ENCODE data around the gene ANKRD44.

Gene ANKRD44

GRCh38 chr2:197233473-197233872 is 77.1 kb downstream of the ANKRD44 start:
- no peak for DNase-seq (ENCODE audit: extremely low read depth, low read depth)
- no peak overlapping the region for H3K4me3 ChIP-seq (replicated peaks; ENCODE audit: low read depth, low read length)
- TF ChIP-seq, protein P1, sequence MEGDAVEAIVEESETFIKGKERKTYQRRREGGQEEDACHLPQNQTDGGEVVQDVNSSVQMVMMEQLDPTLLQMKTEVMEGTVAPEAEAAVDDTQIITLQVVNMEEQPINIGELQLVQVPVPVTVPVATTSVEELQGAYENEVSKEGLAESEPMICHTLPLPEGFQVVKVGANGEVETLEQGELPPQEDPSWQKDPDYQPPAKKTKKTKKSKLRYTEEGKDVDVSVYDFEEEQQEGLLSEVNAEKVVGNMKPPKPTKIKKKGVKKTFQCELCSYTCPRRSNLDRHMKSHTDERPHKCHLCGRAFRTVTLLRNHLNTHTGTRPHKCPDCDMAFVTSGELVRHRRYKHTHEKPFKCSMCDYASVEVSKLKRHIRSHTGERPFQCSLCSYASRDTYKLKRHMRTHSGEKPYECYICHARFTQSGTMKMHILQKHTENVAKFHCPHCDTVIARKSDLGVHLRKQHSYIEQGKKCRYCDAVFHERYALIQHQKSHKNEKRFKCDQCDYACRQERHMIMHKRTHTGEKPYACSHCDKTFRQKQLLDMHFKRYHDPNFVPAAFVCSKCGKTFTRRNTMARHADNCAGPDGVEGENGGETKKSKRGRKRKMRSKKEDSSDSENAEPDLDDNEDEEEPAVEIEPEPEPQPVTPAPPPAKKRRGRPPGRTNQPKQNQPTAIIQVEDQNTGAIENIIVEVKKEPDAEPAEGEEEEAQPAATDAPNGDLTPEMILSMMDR (IDR thresholded peaks at IDR 0.05; ENCODE audit: low read depth, low read length, missing control alignments) = no peak

- DNase-seq (ENCODE audit: extremely low read depth, low read depth) = no peak
- TF ChIP-seq, protein P1 (IDR thresholded peaks at IDR 0.05; ENCODE audit: low read depth, low read length, missing control alignments) = no peak
- no peak overlapping the region for H3K4me3 ChIP-seq (replicated peaks; ENCODE audit: low read depth, low read length)
Measured at GRCh38 chr2:197232010-197232409, 78.6 kb downstream of the ANKRD44 start.

DNA sequence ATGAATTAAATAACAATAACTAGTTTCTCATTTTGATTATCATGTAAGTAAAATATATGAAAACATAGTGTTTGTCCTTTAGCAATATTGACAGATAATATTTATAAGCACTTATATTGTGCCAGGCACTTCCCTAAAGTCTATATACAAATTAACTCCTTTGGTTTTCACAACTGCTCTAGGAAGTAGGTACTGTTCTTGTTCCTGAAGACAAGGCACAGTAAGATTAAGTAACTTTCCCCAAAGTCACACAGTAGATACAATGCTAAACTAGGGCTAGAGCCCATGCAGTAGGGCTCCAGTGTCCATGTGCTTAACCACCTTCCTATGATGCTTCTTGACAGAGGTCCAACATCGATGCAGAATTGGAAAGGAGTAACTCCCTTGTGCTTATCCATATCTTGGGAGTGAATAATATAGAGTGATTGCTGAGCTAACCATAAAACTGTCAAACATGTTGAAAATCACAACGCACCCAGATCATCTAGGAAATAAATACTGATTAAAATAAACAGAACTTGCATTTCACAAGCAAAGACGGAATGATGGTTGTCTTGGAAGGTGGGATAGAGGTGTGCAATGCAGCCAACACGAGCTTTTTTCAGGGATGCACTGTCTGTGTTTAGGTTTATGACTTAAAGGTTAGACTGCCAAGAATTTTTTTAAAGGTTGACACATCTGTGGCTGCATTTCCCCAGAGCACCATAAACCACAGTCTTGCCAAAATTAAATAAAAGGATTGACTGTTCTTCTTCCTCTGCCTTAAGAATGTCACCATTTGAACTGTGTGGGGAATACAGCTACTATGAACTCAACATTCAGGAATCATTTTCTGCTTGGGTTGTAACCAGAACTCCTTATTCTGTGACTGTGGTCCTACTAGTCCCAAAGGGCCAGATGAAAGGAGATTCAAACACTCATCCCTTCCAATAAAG is 80.8 kb downstream of the ANKRD44 start:
- no peak for DNase-seq (ENCODE audit: extremely low read depth, low read depth)
- TF ChIP-seq, protein P1 (IDR thresholded peaks at IDR 0.05; ENCODE audit: low read depth, low read length, missing control alignments) = no peak
- H3K4me3 ChIP-seq (replicated peaks; ENCODE audit: low read depth, low read length) = no peak overlapping the region

GRCh38 chr2:197223451-197223850 is 87.1 kb downstream of the ANKRD44 start:
- no peak for DNase-seq (ENCODE audit: extremely low read depth, low read depth)
- H3K4me3 ChIP-seq (replicated peaks; ENCODE audit: low read depth, low read length) = no peak overlapping the region
- TF ChIP-seq, protein P1 (IDR thresholded peaks at IDR 0.05; ENCODE audit: low read depth, low read length, missing control alignments) = no peak

DNA sequence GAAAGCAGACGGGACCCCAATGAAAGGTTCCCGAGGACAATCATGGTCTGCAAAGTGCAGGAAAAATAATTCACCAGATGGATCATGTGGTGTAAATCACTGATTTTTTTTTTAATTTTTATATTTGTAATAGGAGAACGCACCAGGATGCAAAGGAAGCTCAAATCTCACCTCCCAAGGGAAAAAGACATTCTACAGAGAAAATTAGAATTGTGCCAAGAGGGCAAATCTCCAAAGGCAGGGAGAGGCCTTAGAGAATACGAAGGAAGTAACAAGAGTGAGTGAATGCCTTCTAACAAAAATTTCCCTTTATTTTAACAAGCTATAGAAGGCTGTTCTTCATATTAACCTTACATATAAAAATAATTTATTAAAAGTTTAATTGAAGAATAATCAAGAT is 90.9 kb downstream of the ANKRD44 start:
- DNase-seq (ENCODE audit: extremely low read depth, low read depth) = no peak
- TF ChIP-seq, protein P1 (IDR thresholded peaks at IDR 0.05; ENCODE audit: low read depth, low read length, missing control alignments) = no peak
- no peak overlapping the region for H3K4me3 ChIP-seq (replicated peaks; ENCODE audit: low read depth, low read length)

- no peak for DNase-seq (ENCODE audit: extremely low read depth, low read depth)
- no peak overlapping the region for H3K4me3 ChIP-seq (replicated peaks; ENCODE audit: low read depth, low read length)
- TF ChIP-seq, protein P1 (IDR thresholded peaks at IDR 0.05; ENCODE audit: low read depth, low read length, missing control alignments) = no peak
Measured at GRCh38 chr2:197217541-197217940, 93.0 kb downstream of the ANKRD44 start.

All from HFF-Myc (cell line).